ENCODE measurements around the gene MTX2.

- no peak for TF ChIP-seq EZH2 (IDR thresholded peaks at IDR 0.05)
- no peak for TF ChIP-seq POLR2AphosphoS5 (IDR thresholded peaks at IDR 0.05; ENCODE audit: borderline replicate concordance, low read depth, low read length)
These were observed 3.7 kb downstream of the MTX2 start for GRCh38 chr2:176272870-176273459.

Data from SK-N-MC (cell line).